Measurements from ENCODE around the gene MGST3.
"Not testable (repeated sequence)": the region's sequence is repeated elsewhere in the genome, so short reads cannot be mapped to it uniquely, and the experiment has no call there.

MGST3 gene

GRCh38 chr1:165635823-165636222 is 4.8 kb downstream of the MGST3 start:
- Histone ChIP-seq H3K27me3 (replicated peaks; ENCODE audit: control insufficient read depth, insufficient read depth, low read length, poor library complexity, severe bottlenecking) (no peaks in the 10 kb centered on the region), H3K36me3 (ENCODE audit: control insufficient read depth, insufficient read depth, low read length) (peaks cover 9% of the 10 kb centered on the region), H3K4me3 (ENCODE audit: insufficient read depth, low read depth, low read length, poor library complexity, severe bottlenecking) (no peak overlapping the region), H3K9me3 (ENCODE audit: control insufficient read depth, low read length) (no peaks in the 10 kb centered on the region), H3K27ac (ENCODE audit: insufficient read depth, low read length, poor library complexity, severe bottlenecking) (no peak overlapping the region), H3K4me1 (ENCODE audit: control insufficient read depth, insufficient read depth, low read length, poor library complexity, severe bottlenecking) (peaks cover 16% of the 10 kb centered on the region)
- no peak for DNase-seq

DNA sequence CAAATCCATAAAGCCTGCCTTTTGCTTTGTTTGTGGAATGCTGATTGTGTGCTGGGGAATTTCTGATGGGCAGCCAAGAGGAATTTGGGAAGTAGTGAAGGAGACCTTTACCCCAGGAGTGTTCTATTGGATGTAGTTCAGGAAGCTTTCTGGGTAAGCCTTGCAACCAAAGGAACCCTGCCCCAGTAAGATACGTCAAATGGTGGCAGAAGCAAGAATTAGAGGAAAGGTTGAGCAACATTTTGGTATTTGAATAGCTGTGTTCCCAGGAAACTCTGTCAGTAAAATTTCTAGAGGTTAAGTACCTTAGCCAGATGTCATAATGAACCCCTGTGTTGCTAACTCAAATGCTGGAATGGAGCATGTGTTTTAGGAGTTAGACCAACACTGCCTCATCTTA is 6.4 kb downstream of the MGST3 start:
- Histone ChIP-seq H3K27me3 (replicated peaks; ENCODE audit: control insufficient read depth, insufficient read depth, low read length, poor library complexity, severe bottlenecking) (no peaks in the 10 kb centered on the region), H3K27ac (ENCODE audit: insufficient read depth, low read length, poor library complexity, severe bottlenecking) (no peak overlapping the region), H3K9me3 (ENCODE audit: control insufficient read depth, low read length) (no peaks in the 10 kb centered on the region), H3K4me1 (ENCODE audit: control insufficient read depth, insufficient read depth, low read length, poor library complexity, severe bottlenecking) (peaks cover 8% of the 10 kb centered on the region), H3K4me3 (ENCODE audit: insufficient read depth, low read depth, low read length, poor library complexity, severe bottlenecking) (no peak overlapping the region), H3K36me3 (ENCODE audit: control insufficient read depth, insufficient read depth, low read length) (peaks cover 9% of the 10 kb centered on the region)
- DNase-seq = no peak

DNA sequence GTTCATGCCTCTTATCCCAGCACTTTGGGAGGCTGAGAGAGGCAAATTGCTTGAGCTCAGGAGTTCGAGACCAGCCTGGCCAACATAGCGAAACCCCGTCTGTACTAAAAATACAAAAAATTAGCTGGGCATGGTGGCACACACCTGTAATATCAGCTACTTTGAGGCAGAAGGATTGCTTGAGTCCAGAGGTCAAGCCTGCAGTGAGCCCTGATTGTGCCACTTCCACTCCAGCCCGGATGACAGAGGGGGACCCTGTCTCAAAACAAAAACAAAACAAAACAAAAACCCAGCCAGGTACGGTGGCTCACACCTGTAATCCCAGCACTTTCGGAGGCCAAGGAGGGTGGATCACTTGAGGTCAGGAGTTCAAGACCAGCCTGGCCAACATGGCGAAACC is 7.2 kb downstream of the MGST3 start:
- not testable (repeated sequence) for H3K4me3 ChIP-seq (ENCODE audit: insufficient read depth, low read depth, low read length, poor library complexity, severe bottlenecking); H3K27me3 ChIP-seq (replicated peaks; ENCODE audit: control insufficient read depth, insufficient read depth, low read length, poor library complexity, severe bottlenecking); H3K36me3 ChIP-seq (ENCODE audit: control insufficient read depth, insufficient read depth, low read length); DNase-seq; H3K9me3 ChIP-seq (ENCODE audit: control insufficient read depth, low read length); H3K4me1 ChIP-seq (ENCODE audit: control insufficient read depth, insufficient read depth, low read length, poor library complexity, severe bottlenecking); H3K27ac ChIP-seq (ENCODE audit: insufficient read depth, low read length, poor library complexity, severe bottlenecking)

DNA sequence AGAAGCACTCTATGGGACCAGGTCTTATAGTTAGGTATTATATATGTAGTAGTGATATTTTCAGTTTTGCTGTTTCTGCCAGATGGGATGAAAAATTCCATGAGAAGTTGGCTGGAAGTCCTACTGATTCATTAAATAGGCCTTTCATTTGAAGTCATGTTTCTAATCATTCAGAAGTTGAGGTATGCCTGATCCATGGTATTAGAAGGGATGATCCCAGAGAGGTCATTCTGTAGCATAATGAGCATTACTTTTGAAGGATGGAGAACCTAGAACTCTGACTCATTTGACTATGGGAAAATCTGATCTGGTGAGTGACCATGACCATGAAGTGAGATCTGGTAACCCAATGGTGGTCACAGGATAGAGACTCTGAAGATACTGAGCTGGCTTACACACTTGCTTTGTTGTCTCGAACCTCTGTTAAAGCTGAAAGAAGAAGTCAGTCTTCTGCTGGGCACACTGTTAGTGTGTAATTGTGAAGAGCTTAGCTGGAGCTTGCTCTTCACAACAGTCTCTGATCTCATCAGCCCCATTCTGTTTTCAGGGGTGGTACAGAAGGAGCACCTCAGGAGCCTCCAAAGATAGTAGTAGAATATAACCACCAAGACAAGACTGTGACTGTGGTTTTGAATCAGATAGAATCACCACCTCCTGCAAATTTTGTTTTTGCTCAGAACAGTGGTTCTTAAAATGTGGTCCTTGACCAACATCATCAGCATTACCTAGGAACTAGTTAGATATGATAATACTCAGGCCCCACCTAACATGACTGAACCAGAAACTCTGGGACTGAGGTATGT is 9.0 kb downstream of the MGST3 start:
- Histone ChIP-seq H3K4me1 (ENCODE audit: control insufficient read depth, insufficient read depth, low read length, poor library complexity, severe bottlenecking) (no peaks in the 10 kb centered on the region), H3K27me3 (replicated peaks; ENCODE audit: control insufficient read depth, insufficient read depth, low read length, poor library complexity, severe bottlenecking) (no peaks in the 10 kb centered on the region), H3K27ac (ENCODE audit: insufficient read depth, low read length, poor library complexity, severe bottlenecking) (no peak overlapping the region), H3K9me3 (ENCODE audit: control insufficient read depth, low read length) (no peaks in the 10 kb centered on the region), H3K36me3 (ENCODE audit: control insufficient read depth, insufficient read depth, low read length) (peaks cover 9% of the 10 kb centered on the region), H3K4me3 (ENCODE audit: insufficient read depth, low read depth, low read length, poor library complexity, severe bottlenecking) (no peak overlapping the region)
- DNase-seq = no peak

- H3K4me1 ChIP-seq (ENCODE audit: control insufficient read depth, insufficient read depth, low read length, poor library complexity, severe bottlenecking) = peaks cover 7% of the 10 kb centered on the region
- DNase-seq = no peak
- H3K9me3 ChIP-seq (ENCODE audit: control insufficient read depth, low read length) = no peaks in the 10 kb centered on the region
Measured at GRCh38 chr1:165641231-165641987, 10.4 kb downstream of the MGST3 start.

GRCh38 chr1:165644064-165644735 is 13.2 kb downstream of the MGST3 start:
- H3K36me3 ChIP-seq (ENCODE audit: control insufficient read depth, insufficient read depth, low read length) = no peaks in the 10 kb centered on the region

More at GRCh38 chr1:165641231-165641987, 10.4 kb downstream of the MGST3 start:
- H3K36me3 ChIP-seq (ENCODE audit: control insufficient read depth, insufficient read depth, low read length) = no peaks in the 10 kb centered on the region
- no peaks in the 10 kb centered on the region for H3K27me3 ChIP-seq (replicated peaks; ENCODE audit: control insufficient read depth, insufficient read depth, low read length, poor library complexity, severe bottlenecking)
- no peak overlapping the region for H3K27ac ChIP-seq (ENCODE audit: insufficient read depth, low read length, poor library complexity, severe bottlenecking)
- H3K4me3 ChIP-seq (ENCODE audit: insufficient read depth, low read depth, low read length, poor library complexity, severe bottlenecking) = no peak overlapping the region

GRCh38 chr1:165645654-165646366 is 14.8 kb downstream of the MGST3 start:
- Histone ChIP-seq H3K27me3 (replicated peaks; ENCODE audit: control insufficient read depth, insufficient read depth, low read length, poor library complexity, severe bottlenecking) (no peaks in the 10 kb centered on the region), H3K9me3 (ENCODE audit: control insufficient read depth, low read length) (no peaks in the 10 kb centered on the region), H3K4me1 (ENCODE audit: control insufficient read depth, insufficient read depth, low read length, poor library complexity, severe bottlenecking) (peaks cover 14% of the 10 kb centered on the region), H3K36me3 (ENCODE audit: control insufficient read depth, insufficient read depth, low read length) (no peaks in the 10 kb centered on the region), H3K27ac (ENCODE audit: insufficient read depth, low read length, poor library complexity, severe bottlenecking) (no peak overlapping the region), H3K4me3 (ENCODE audit: insufficient read depth, low read depth, low read length, poor library complexity, severe bottlenecking) (no peak overlapping the region)
- DNase-seq = peak in 2 of 3 donors; percentile 8 to 15

More at GRCh38 chr1:165644064-165644735, 13.2 kb downstream of the MGST3 start:
- H3K4me3 ChIP-seq (ENCODE audit: insufficient read depth, low read depth, low read length, poor library complexity, severe bottlenecking) = no peak overlapping the region
- peaks cover 14% of the 10 kb centered on the region for H3K4me1 ChIP-seq (ENCODE audit: control insufficient read depth, insufficient read depth, low read length, poor library complexity, severe bottlenecking)
- DNase-seq = no peak
- H3K27me3 ChIP-seq (replicated peaks; ENCODE audit: control insufficient read depth, insufficient read depth, low read length, poor library complexity, severe bottlenecking) = no peaks in the 10 kb centered on the region
- no peak overlapping the region for H3K27ac ChIP-seq (ENCODE audit: insufficient read depth, low read length, poor library complexity, severe bottlenecking)
- H3K9me3 ChIP-seq (ENCODE audit: control insufficient read depth, low read length) = no peaks in the 10 kb centered on the region

DNA sequence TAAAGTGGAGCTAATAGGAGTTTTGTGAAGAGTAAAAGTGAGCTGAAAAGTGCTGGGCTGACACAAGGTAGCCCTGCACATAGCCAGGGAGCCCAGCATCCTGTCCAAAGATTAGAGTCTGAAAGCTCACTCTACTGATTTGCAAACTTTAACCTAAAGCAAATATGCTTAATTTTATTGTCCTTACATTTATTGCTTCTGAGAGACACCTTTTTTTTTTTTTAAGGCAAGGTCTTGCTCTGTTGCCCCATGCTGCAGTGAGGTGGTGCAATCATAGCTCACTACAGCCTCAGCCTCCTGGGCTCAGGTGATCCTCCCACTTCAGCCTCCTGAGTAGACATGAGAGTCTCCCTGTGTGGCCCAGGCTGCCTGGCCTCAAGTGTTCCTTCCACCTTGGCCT is 16.5 kb downstream of the MGST3 start:
- peaks cover 13% of the 10 kb centered on the region for H3K36me3 ChIP-seq (ENCODE audit: control insufficient read depth, insufficient read depth, low read length)
- H3K27me3 ChIP-seq (replicated peaks; ENCODE audit: control insufficient read depth, insufficient read depth, low read length, poor library complexity, severe bottlenecking) = no peaks in the 10 kb centered on the region
- H3K9me3 ChIP-seq (ENCODE audit: control insufficient read depth, low read length) = no peaks in the 10 kb centered on the region
- no peak overlapping the region for H3K27ac ChIP-seq (ENCODE audit: insufficient read depth, low read length, poor library complexity, severe bottlenecking)
- peaks cover 14% of the 10 kb centered on the region for H3K4me1 ChIP-seq (ENCODE audit: control insufficient read depth, insufficient read depth, low read length, poor library complexity, severe bottlenecking)
- H3K4me3 ChIP-seq (ENCODE audit: insufficient read depth, low read depth, low read length, poor library complexity, severe bottlenecking) = no peak overlapping the region
- DNase-seq = no peak

DNA sequence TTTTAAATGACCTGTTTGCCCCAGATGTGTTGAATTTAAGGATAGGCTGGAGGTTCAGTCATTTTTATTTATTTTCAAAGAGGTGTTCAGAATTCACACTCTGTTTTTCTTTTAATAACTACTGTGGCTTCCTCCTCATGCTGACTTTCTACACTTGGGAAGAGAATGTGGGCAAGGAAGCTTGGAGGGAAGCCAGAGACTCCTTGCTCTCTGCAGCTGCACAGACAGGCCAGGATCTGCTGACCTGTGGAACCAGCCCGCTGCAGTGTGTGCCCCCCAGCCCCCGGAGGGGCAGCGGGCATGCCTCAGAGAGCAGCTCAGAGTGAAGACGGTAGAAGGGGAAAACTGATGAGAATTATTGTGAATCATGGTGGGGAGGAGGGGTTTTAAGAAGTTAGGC is 16.9 kb downstream of the MGST3 start:
- no peaks in the 10 kb centered on the region for H3K9me3 ChIP-seq (ENCODE audit: control insufficient read depth, low read length)
- no peaks in the 10 kb centered on the region for H3K27me3 ChIP-seq (replicated peaks; ENCODE audit: control insufficient read depth, insufficient read depth, low read length, poor library complexity, severe bottlenecking)
- no peak overlapping the region for H3K4me3 ChIP-seq (ENCODE audit: insufficient read depth, low read depth, low read length, poor library complexity, severe bottlenecking)
- H3K27ac ChIP-seq (ENCODE audit: insufficient read depth, low read length, poor library complexity, severe bottlenecking) = no peak overlapping the region
- DNase-seq = no peak
- peaks cover 14% of the 10 kb centered on the region for H3K4me1 ChIP-seq (ENCODE audit: control insufficient read depth, insufficient read depth, low read length, poor library complexity, severe bottlenecking)
- H3K36me3 ChIP-seq (ENCODE audit: control insufficient read depth, insufficient read depth, low read length) = peaks cover 13% of the 10 kb centered on the region

All from effector memory CD4-positive, alpha-beta T cell (primary cell).